GM19023 (cell line): ENCODE measurements around the gene LARP4B.

Source experiments
- ATAC-seq: cut with Tn5 transposase; IDR thresholded peaks from one replicate; pipeline ENCODE4 v1.9.1; 2021; ENCODE audit warnings: mild to moderate bottlenecking, moderate library complexity; ENCODE audit not compliant: unreplicated experiment

LARP4B gene

DNA sequence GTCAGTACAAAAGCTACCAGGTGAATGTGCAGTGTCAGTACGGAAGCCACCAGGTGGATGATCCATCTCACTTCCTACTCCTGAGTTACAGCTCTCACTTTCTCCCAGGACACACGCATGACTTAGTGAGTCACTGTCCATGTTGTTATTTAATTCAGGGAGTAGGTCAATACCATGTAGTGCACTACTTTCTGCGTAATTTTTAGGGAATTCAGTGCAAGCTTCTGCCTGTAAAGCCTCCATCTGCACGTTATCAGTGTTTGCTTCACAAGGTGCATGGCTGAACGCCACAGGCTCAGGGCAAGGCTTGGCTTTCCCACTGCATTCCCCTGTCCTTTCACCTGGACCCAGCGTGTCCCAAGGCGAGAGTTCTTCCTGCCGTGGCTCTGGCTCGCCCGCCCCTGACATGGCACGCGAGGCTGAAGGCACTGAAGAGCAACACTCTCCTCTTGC lies 59.5 kb downstream of the LARP4B start:
- no peak for ATAC-seq

DNA sequence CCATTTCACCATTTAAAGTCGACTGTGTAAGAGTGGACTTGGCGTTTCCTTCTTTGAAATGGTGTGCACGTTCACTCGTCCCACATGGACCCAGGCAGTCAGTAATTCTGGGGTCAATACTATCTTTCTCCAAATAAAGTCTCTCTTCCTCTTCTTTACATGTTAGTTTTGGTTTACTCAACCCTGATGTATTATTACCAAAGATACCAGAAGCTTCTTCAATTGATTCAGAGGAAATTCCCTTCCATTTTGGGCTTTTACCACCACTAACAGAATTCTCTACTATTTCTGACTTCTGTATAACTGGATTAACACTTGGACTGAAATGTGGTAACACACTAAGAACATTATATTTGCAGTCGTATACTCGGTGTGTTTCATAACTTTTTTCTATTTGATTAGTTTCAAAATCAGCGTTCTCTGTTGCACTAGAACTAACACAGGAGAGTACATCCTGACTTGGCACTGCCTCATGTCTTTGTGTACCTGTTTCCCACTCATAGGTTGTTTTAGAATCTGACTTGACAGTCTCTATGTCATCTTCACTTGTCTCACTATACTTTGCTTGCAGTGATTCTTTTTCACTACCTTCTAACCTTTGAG lies 60.8 kb downstream of the LARP4B start:
- ATAC-seq: no peak

- ATAC-seq: no peak
Observed at GRCh38 chr10:869171-869570, 62.3 kb downstream of the LARP4B start.

DNA sequence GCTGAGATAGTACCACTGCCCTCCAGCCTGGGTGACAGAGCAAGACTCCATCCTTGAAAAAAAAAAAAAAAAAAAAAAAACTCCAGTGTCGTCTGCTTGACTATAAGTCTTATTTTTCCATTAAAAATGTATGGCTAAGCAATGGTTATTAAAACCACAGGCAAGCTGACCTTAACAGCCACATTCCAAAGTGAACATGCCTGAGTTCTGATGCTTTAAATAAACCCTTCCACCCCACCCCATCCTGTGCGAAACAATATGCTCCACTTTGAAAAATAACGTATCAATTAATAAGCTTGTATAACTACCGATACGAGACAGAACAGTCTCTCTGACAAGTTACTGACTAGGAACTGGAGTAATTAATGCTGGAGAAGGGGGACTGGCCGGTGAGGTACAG lies 63.7 kb downstream of the LARP4B start:
- ATAC-seq: no peak

DNA sequence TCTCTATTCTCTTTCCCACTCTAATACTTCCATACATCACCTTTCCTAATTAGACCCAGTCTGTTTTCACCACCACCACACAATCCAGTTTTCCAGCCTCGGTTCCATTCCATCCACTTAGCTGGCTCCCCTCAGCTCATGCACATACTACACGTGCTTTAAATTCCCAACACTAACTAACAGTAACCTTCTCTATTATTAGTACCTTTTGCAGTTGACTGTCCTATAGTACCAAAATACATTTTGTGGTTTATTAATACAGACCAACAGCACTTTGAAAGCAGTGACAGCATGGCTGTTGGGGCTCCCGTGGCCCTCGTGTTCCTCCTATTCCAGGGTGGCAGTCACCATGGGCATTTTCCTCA lies 64.9 kb downstream of the LARP4B start:
- ATAC-seq: no peak

GRCh38 chr10:865924-866576 lies 65.5 kb downstream of the LARP4B start:
- ATAC-seq: no peak

DNA sequence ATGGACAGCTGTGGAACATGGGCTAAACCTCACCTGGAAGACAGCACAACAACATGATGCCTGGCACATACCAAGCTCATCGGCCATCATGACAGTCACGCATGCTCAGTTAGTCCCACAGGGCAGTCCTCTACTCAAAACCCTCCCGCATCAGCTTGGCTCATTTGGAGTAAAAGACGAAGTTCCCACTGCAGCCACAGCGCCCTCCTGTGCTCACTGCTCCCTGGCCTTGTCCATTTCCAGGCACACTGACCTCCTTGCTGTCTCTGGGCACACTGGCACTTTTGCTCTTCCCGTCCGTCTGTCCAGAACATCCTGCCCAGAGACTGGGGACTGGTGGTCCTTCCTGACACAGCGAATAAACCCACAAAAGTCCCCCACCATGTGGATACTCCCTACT lies 66.2 kb downstream of the LARP4B start:
- no peak for ATAC-seq

GRCh38 chr10:860519-860918 lies 71.0 kb downstream of the LARP4B start:
- ATAC-seq: no peak

DNA sequence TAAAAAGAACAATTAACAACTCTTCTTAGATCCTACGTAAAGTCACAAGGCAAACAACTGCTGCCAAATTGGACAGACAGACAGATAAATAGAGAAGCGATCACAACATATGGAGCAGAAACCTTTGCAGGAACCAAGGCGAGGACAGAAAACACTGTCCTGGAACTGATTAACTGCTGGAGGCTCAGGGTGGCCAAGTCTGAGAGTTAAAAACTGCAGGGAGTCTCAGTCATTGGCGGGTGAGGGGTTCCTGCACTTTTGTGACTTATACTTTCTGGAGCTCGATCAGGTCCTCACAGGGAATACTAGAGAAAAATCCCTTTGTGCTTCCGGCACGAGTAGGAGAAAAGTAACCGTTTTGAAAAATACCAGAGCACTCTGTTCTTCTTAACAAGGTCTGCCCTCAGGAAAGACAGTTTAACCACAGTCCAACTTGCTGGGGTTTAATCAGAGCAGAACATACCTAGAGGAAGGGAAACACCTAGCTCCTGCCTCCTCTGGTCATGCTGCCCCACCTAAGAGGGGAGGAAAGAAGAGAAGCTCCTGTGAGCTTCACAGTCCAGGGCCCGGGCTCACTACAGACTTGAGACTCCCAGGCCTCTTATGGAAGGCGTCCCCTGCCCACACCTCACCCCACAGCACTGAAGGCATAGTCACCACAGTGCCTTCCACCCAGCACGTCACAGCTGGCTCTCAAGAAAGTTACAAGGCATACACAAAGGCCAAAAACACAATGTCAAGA lies 74.9 kb downstream of the LARP4B start:
- no peak for ATAC-seq

- ATAC-seq: no peak
Observed at GRCh38 chr10:855671-856070, 75.8 kb downstream of the LARP4B start.

DNA sequence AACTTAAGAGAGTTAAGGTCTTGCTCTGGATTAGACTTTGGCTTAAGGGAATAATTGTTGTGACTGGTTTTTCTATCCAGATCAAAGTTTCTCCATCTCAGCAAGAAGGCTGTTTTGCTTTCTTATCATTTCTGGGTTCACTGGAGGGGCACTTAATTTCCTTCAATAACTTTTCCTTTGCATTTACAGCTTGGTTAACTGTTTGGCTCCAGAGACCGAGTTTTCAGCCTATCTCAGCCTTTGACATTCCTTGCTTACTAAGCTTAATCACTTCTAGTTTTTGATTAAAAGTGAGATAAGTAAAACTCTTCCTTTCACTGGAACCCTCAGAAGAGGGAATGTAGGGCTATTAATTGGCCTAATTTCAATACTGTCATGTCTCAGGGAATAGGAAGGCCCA lies 76.4 kb downstream of the LARP4B start:
- ATAC-seq: no peak

DNA sequence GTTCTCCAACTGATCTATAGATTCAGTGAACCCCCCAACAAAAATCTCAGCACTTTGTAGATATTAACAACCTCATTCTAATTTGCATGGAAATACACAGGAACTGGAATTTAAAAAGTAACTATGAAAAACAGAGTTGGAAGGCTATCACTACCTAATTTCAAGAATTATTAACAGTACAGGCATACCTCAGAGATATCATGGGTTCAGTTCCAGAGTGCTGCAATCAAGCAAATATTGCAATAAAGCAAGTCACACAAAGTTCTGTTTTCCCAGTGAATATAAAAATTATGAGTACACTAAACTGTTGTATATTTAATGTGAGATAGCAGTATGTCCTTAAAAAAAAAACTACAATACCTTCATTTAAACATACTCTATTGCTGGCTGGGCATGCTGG lies 78.5 kb downstream of the LARP4B start:
- ATAC-seq: no peak

GRCh38 chr10:852386-852785 lies 79.1 kb downstream of the LARP4B start:
- ATAC-seq: no peak

GRCh38 chr10:851901-852300 lies 79.6 kb downstream of the LARP4B start:
- ATAC-seq: peak; percentile 84

GRCh38 chr10:850093-850492 lies 81.4 kb downstream of the LARP4B start:
- no peak for ATAC-seq

DNA sequence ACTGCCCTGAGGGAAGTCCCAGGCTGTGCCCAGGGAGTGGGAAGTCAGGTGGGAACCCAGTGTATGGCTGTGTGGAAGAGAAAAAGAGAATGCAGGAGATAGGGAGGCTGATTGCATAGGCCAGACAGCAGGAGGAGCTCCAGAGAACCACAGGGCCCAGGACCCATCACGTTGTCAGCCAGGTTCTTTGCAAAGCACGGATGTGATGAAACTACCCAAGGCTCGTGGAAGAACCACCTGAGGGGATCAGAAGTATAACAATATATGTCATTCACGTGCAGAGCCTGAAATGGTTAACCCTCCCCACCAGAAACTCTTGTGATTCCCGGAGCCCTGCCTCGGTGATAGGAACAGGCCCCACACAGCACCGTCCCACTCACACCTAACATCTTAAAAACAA lies 83.6 kb downstream of the LARP4B start:
- no peak for ATAC-seq

DNA sequence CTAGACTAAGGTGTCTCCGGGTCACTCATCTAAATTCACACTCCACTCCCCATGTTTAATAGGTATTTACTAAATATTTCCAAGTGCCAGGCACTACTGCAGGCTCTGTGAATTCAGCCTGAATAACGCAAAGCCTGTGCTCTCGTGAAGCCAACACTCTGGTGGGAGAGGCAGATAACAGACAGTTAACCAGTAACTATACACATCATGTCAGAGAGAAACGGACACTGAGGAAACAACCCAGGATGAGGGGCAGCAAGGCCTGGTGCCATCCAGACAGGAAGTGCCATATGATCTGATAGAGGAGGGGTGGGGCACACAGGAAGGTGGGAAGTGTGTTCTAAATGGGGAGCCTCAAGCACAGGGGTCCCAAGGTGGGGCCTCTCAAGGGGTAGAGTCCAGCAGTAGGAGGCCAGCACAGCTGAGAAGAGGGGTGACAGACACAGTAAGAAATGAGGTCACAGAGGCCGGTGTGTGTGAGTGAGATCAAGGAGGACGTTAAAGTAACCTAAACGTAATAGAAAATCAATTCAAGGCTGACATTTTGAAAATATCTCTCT lies 85.3 kb downstream of the LARP4B start:
- no peak for ATAC-seq

DNA sequence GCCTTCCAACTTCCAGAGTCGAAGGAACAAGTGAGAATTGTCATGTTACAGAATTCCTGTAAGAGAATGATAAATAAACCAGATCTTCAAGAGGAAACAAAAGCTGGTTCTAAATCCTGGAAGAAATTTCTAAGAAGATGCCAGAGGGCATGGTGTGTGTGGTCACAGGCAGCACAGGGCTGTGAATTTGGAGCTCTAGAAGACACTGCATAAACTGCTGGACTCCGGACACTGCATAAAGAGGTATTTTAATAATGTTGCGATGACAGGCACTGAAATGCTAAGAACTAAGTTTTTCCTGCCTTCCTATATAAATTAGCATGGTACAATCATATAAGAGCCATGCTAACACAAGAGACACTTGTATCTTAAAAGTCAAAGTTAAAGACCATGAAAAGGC lies 86.0 kb downstream of the LARP4B start:
- no peak for ATAC-seq

DNA sequence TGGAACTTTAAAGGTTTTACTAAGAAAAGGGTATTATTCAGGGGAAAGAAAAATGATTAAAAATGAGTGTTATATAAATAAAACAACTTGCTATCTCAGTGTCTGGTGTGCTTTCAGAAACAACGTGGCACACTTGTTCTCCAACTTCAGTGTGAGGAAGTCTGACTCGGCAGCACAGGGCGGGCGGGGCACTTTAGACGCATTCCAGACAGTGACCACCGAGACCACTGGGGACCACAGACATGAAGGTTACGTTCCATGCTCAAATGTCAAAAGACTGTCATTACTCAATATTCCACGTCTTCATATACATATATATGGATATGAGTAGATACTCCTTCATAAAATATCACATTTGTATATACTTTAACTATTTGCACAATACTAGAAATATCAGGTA lies 87.0 kb downstream of the LARP4B start:
- ATAC-seq: no peak

DNA sequence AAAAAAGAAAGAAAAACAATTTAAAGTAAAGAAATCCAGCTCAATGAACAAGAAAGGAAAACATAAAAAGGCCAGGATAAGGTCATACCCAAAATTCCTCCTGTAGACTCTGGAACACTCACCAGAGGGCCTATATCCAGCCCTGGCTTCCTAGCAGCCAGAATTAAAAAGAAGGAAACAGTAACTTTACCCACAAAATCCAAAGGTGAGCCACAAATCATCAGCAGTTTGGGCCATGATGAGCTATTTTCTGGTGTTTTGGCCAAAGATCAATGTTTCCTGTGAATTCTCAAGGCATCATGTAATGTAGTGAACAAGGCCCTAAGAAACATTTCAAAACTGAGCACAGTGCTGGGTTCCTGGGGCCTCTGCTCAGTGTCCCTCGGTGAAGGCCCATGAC lies 87.8 kb downstream of the LARP4B start:
- ATAC-seq: no peak

DNA sequence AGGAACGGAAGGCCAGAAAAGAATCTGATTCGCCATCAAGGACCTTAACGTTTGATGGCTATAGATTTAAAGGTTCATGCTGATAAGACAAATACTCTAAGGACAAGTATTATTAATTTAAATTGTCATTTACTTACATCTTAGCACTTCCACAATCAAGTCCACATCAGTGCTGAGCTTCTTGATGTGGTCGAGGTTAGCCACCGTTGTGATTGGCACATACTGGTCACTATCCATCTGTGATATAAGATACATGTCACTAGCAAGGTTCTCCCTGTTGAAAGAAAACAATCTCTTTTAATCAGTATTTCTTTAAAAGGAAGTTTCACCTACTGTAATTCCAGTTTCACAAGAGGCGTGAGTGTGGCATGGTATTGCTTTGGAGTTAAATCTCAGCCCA lies 88.7 kb downstream of the LARP4B start:
- ATAC-seq: no peak

DNA sequence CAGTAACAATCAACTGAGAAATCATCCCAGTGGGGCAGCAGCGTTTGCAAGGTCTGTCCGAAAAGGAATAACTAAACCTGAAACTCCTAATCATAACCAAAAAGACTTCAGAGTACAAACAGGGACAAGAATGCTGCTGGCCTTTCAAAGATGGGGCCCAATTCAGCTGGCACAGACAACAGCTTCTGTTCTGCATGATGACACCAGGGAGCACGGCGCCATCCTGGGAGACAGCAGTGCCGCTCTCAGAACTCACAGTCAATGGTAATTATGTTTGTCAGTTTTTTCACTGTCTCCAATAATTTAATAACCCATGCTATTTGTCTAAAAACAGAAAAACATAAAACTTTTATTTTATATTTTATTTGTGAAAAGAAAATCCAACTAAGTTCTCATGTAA lies 90.0 kb downstream of the LARP4B start:
- no peak for ATAC-seq
